GM12873 (cell line): ENCODE data around the gene KLHL30.

Experiments used
- TF ChIP-seq, protein P1 (sequence below): IDR thresholded peaks from 2 replicates; pipeline ENCODE4 v1.5.1; 2012; ENCODE audit warnings: low read depth, mild to moderate bottlenecking, moderate library complexity, low read length, control low read depth; ENCODE audit not compliant: insufficient read depth; ENCODE audit errors: missing control alignments

KLHL30 gene

DNA sequence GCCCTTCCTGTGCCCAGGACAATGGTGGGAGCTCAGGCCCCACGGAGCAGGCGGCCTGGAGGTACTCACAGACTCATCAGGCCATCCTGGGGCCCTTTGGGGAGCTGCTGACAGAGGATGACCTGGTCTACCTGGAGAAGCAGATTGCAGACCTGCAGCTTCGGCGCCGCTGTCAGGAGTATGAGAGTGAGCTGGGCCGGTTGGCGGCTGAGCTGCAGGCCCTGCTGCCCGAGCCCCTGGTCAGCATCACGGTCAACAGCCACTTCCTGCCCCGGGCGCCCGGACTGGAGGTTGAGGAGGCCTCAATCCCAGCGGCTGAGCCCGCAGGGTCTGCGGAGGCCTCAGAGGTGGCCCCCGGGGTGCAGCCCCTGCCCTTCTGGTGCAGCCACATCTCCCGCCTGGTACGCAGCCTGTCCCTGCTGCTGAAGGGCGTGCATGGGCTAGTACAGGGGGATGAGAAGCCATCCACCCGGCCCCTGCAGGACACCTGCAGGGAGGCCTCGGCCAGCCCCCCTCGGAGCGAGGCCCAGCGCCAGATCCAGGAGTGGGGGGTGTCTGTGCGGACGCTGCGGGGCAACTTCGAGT, 8.3 kb upstream of the KLHL30 start:
- TF ChIP-seq, protein P1, sequence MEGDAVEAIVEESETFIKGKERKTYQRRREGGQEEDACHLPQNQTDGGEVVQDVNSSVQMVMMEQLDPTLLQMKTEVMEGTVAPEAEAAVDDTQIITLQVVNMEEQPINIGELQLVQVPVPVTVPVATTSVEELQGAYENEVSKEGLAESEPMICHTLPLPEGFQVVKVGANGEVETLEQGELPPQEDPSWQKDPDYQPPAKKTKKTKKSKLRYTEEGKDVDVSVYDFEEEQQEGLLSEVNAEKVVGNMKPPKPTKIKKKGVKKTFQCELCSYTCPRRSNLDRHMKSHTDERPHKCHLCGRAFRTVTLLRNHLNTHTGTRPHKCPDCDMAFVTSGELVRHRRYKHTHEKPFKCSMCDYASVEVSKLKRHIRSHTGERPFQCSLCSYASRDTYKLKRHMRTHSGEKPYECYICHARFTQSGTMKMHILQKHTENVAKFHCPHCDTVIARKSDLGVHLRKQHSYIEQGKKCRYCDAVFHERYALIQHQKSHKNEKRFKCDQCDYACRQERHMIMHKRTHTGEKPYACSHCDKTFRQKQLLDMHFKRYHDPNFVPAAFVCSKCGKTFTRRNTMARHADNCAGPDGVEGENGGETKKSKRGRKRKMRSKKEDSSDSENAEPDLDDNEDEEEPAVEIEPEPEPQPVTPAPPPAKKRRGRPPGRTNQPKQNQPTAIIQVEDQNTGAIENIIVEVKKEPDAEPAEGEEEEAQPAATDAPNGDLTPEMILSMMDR, result no peak

DNA sequence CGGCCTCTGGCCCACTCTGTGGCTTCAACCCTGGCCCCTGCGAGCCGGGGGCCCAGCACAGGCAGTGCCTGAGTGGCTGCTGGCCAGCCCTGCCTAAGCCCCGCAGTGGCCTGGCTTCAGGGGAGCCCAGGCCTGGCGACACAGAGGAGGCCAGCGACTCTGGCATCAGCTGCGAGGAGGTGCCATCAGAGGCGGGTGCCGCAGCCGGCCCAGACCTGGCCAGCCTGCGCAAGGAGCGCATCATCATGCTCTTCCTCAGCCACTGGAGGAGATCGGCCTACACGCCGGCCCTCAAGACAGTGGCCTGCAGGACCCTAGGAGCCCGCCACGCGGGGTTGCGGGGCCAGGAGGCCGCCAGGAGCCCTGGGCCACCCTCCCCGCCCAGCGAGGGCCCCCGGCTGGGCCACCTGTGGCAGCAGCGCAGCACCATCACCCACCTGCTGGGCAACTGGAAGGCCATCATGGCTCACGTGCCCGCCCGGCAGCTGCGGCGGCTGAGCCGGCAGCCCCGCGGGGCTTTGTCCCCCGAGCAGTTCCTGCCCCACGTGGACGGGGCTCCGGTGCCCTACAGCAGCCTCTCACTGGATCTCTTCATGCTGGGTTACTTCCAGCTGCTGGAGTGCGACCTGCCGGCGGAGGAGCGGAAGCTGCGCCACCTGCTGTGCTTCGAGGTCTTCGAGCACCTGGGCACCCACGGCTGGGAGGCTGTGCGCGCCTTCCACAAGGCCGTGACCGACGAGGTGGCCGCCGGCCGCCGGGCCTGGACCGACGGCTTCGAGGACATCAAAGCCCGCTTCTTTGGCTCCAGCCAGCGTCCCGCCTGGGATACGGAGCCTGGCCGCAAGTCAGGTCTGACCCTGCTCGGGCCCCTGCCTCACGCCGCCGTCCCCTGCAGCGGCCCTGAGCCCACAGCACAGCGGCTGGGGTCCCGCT, 7.5 kb upstream of the KLHL30 start:
- TF ChIP-seq, protein P1, result no peak

- TF ChIP-seq, protein P1, result no peak
Measured at GRCh38 chr2:238131761-238132462, 6.6 kb upstream of the KLHL30 start.

- TF ChIP-seq, protein P1, result no peak
Measured at GRCh38 chr2:238132463-238133450, 5.7 kb upstream of the KLHL30 start.

GRCh38 chr2:238133499-238134392, 4.7 kb upstream of the KLHL30 start:
- TF ChIP-seq, protein P1, result no peak

DNA sequence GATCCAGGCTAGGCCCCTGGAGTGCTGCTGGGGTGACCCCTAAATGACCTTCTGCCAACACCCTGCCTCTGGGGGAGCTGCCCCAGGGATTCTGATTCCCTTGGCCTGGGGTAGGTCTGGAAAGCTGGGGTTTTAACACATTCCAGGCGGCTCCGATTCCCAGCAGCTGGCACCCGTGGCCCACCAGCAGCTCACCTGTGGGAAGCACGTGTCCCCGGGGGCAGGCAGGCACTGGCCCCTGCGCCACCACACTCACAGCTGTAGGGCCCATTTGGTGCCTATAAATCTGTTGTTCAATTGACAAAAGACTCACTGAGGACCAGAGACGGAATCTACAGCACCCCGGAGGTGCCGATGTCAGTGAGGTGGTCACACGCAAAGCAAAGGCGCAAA, 4.1 kb upstream of the KLHL30 start:
- TF ChIP-seq, protein P1, result no peak
